ENCODE results near the gene SMOC1.

- TF ChIP-seq CTCF (IDR thresholded peaks at IDR 0.05; ENCODE audit: low read length) (no peak), EZH2 (IDR thresholded peaks at IDR 0.05; ENCODE audit: borderline replicate concordance, low read length) (no peak)
Measured at GRCh38 chr14:69891422-69891821, 12.2 kb downstream of the SMOC1 start.
